Activated naive CD8-positive, alpha-beta T cell treated with anti-CD3 and anti-CD28 coated beads, Interleukin-2, amount 10 ng/mL, durations not matched to agents 7 days and 5 days (primary cell): ENCODE results near the gene COL4A4. TPM values are rescaled to one million over a fixed set of nuclear protein-coding genes. Genes with fewer than 3 reads are reported as not detected.

Experiments
- ATAC-seq: fragments of 150-1000 bp; cut with Tn5 transposase; one replicate; pipeline ENCODE4 v1.10.0; 2021; ENCODE audit warnings: low read depth, moderate library complexity
- POLR2A ChIA-PET: fragments of 350-600 bp; sonication (Branson Sonifier 250); formaldehyde crosslinking; loops from one replicate; lab custom pipeline; 2021; ENCODE audit warnings: antibody characterized with exemption; lab: Charles Lee
- DNase-seq: peaks from one replicate; pipeline ENCODE4 v3.0.0; 2021
- H3K27ac Mint-ChIP-seq: one replicate; pipeline ENCODE4 v1.8.0; 2022; ENCODE audit warnings: mild to moderate bottlenecking, mixed read lengths
- H3K27me3 Mint-ChIP-seq: one replicate; pipeline ENCODE4 v1.8.0; 2022; ENCODE audit warnings: mild to moderate bottlenecking, moderate library complexity, mixed read lengths
- H3K36me3 Mint-ChIP-seq: one replicate; pipeline ENCODE4 v1.8.0; 2021; ENCODE audit warnings: mild to moderate bottlenecking, mixed read lengths
- H3K4me1 Mint-ChIP-seq: one replicate; pipeline ENCODE4 v1.8.0; 2021; ENCODE audit warnings: mixed read lengths
- H3K4me3 Mint-ChIP-seq: one replicate; pipeline ENCODE4 v1.8.0; 2022; ENCODE audit warnings: mild to moderate bottlenecking, moderate library complexity, mixed read lengths
- H3K9me3 Mint-ChIP-seq: one replicate; pipeline ENCODE4 v1.8.0; 2021; ENCODE audit warnings: mixed read lengths
- total RNA-seq, 2 experiments: library from RNA; stranded (reverse); gene quantifications; one replicate each; pipeline ENCODE4 v1.2.3, GENCODE V29; 2021

COL4A4 gene
- total RNA-seq, 2 experiments from 2014 or later: not detected

- no peak overlapping the region for H3K27ac Mint-ChIP-seq
- no peaks in the 10 kb centered on the region for H3K36me3 Mint-ChIP-seq
- no peaks in the 10 kb centered on the region for H3K9me3 Mint-ChIP-seq
- POLR2A ChIA-PET: no interaction called here
- DNase-seq (no peak), ATAC-seq (no peak)
- H3K4me1 Mint-ChIP-seq: no peaks in the 10 kb centered on the region
- H3K4me3 Mint-ChIP-seq: no peak overlapping the region
- no peaks in the 10 kb centered on the region for H3K27me3 Mint-ChIP-seq
Observed at GRCh38 chr2:227025510-227025909, 138.5 kb downstream of the COL4A4 start.

DNA sequence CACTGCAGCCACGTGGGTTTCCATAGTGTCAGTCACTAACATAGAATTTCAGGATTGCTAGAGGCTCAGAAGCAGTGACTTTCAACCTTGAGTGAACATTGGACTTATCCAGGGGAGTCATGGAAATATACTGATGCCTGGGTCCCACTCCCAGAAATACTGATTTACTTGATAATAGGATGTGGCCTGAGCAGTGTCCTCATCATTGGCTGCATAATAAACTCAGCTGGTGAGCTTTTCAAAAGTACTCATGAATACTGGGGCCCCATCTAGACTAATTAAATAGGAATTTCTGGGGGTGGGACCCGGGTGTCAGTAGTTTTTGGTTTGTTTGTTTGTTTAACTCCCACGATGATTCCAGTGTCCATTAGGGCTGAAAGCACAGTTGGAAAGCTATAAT is 141.4 kb downstream of the COL4A4 start:
- Mint-ChIP-seq H3K27ac (no peak overlapping the region), H3K4me1 (no peaks in the 10 kb centered on the region), H3K36me3 (no peaks in the 10 kb centered on the region), H3K4me3 (no peak overlapping the region), H3K9me3 (no peaks in the 10 kb centered on the region), H3K27me3 (no peaks in the 10 kb centered on the region)
- DNase-seq: no peak
- POLR2A ChIA-PET: no interaction called here
- ATAC-seq: no peak

GRCh38 chr2:227020416-227020815 is 143.6 kb downstream of the COL4A4 start:
- H3K4me1 Mint-ChIP-seq: no peaks in the 10 kb centered on the region
- H3K27me3 Mint-ChIP-seq: no peaks in the 10 kb centered on the region
- H3K36me3 Mint-ChIP-seq: no peaks in the 10 kb centered on the region
- H3K9me3 Mint-ChIP-seq: no peaks in the 10 kb centered on the region
- no peak overlapping the region for H3K4me3 Mint-ChIP-seq
- DNase-seq: no peak
- no peak overlapping the region for H3K27ac Mint-ChIP-seq
- POLR2A ChIA-PET: no interaction called here
- no peak for ATAC-seq

GRCh38 chr2:227016894-227017293 is 147.1 kb downstream of the COL4A4 start:
- POLR2A ChIA-PET: no interaction called here
- H3K27ac Mint-ChIP-seq: no peak overlapping the region
- DNase-seq: no peak
- H3K4me3 Mint-ChIP-seq: no peak overlapping the region
- H3K36me3 Mint-ChIP-seq: no peaks in the 10 kb centered on the region
- no peaks in the 10 kb centered on the region for H3K27me3 Mint-ChIP-seq
- no peak for ATAC-seq
- no peaks in the 10 kb centered on the region for H3K4me1 Mint-ChIP-seq
- H3K9me3 Mint-ChIP-seq: no peaks in the 10 kb centered on the region

GRCh38 chr2:227013881-227014280 is 150.1 kb downstream of the COL4A4 start:
- H3K27me3 Mint-ChIP-seq: no peaks in the 10 kb centered on the region
- H3K9me3 Mint-ChIP-seq: no peaks in the 10 kb centered on the region
- H3K36me3 Mint-ChIP-seq: no peaks in the 10 kb centered on the region
- no peak overlapping the region for H3K27ac Mint-ChIP-seq
- H3K4me1 Mint-ChIP-seq: no peaks in the 10 kb centered on the region
- DNase-seq (no peak), ATAC-seq (no peak)
- no peak overlapping the region for H3K4me3 Mint-ChIP-seq
- POLR2A ChIA-PET: no interaction called here

DNA sequence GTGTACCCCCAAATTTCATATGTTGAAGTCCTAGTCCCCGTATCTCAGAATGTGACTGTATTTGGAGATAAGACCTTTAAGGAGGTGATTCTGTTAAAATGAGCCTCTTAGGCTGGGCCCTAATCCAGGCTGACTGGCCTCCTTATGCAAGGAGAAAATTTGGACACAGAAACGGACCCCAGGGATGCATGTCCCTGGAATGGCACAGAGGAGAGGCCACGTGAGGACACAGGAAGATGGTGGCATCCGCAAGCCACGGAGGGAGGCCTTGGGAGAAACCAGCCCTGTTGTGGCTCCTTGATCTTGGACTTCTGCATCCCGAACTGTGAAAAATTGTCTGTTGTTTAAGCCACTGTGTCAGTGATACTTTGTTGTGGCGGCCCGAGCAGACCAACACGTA is 150.7 kb downstream of the COL4A4 start:
- ATAC-seq: no peak
- no peak overlapping the region for H3K4me3 Mint-ChIP-seq

GRCh38 chr2:227010433-227010832 is 153.6 kb downstream of the COL4A4 start:
- Mint-ChIP-seq H3K9me3 (no peaks in the 10 kb centered on the region), H3K4me1 (no peaks in the 10 kb centered on the region), H3K4me3 (no peak overlapping the region), H3K36me3 (no peaks in the 10 kb centered on the region), H3K27me3 (no peaks in the 10 kb centered on the region), H3K27ac (no peak overlapping the region)
- POLR2A ChIA-PET: no interaction called here
- ATAC-seq (no peak), DNase-seq (no peak)

More for the DNA sequence above, 150.7 kb downstream of the COL4A4 start:
- DNase-seq: no peak
- H3K4me1 Mint-ChIP-seq: no peaks in the 10 kb centered on the region
- H3K9me3 Mint-ChIP-seq: no peaks in the 10 kb centered on the region
- H3K27me3 Mint-ChIP-seq: no peaks in the 10 kb centered on the region
- POLR2A ChIA-PET: no interaction called here
- no peaks in the 10 kb centered on the region for H3K36me3 Mint-ChIP-seq
- no peak overlapping the region for H3K27ac Mint-ChIP-seq

- DNase-seq (no peak), ATAC-seq (no peak)
- POLR2A ChIA-PET: no interaction called here
- Mint-ChIP-seq H3K27ac (no peak overlapping the region), H3K36me3 (no peaks in the 10 kb centered on the region), H3K4me3 (no peak overlapping the region), H3K27me3 (no peaks in the 10 kb centered on the region), H3K9me3 (no peaks in the 10 kb centered on the region), H3K4me1 (no peaks in the 10 kb centered on the region)
Observed at GRCh38 chr2:227007940-227008339, 156.1 kb downstream of the COL4A4 start.

- no peak overlapping the region for H3K4me3 Mint-ChIP-seq
- no peak for ATAC-seq
- no peaks in the 10 kb centered on the region for H3K9me3 Mint-ChIP-seq
- H3K27me3 Mint-ChIP-seq: no peaks in the 10 kb centered on the region
- H3K27ac Mint-ChIP-seq: no peak overlapping the region
- DNase-seq: no peak
- H3K4me1 Mint-ChIP-seq: no peaks in the 10 kb centered on the region
- POLR2A ChIA-PET: no interaction called here
- H3K36me3 Mint-ChIP-seq: no peaks in the 10 kb centered on the region
Observed at GRCh38 chr2:227007148-227007547, 156.9 kb downstream of the COL4A4 start.

DNA sequence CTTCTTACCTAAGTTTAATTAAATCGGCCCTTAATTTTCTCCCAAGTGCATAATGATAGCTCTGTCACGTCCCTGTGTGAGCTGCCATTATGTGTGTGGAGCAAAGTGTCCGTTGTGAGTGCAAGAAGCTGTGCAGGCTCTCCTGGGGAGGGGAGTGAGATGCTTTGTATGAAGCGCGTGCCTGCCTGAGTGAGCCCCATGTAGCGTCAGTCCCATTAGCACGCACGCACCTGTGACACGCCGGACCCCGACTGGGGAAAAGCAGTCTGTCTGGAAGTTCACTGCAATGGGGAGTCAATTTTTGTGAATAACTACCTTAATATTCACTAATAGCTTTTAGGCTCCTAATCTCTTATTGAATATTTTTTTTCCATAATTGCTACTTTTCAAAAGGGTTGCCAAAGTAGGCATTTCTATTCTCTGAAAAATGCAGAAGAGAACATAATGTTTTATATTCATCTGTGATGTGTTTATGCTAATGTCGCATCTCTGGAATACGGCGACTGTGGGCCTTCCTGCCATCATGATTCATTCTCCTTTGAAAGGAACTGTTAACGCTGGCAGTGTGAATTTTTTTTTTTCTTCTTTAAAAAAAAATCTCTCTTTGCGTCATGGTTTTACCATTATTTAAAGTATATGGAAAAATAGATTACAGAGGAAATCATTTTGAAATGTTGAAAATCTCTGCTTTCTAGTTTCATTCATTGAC is 157.7 kb downstream of the COL4A4 start:
- no peaks in the 10 kb centered on the region for H3K4me1 Mint-ChIP-seq
- H3K36me3 Mint-ChIP-seq: peaks cover 2% of the 10 kb centered on the region
- POLR2A ChIA-PET: no interaction called here
- no peak overlapping the region for H3K27ac Mint-ChIP-seq
- ATAC-seq (no peak), DNase-seq (no peak)
- H3K27me3 Mint-ChIP-seq: no peaks in the 10 kb centered on the region
- no peak overlapping the region for H3K4me3 Mint-ChIP-seq
- H3K9me3 Mint-ChIP-seq: no peaks in the 10 kb centered on the region

DNA sequence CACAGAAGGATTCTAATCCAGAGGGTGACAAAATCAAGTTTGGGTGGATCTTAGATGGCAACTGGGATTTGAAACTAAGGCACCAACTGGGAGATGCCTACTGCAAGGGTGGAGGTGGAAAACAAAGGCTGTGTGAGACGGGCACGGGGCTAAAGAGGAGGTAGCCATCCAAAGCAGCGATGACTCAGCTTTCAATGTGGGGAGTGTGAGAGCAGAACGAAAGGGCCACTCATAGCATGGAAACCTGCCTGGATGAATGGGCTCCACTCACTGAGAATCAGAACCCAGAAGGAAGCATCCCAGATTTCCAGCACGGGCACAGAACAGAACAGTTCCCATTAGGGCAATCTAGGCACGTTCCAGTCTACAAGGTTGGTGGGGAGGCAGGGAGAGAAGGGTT is 159.5 kb downstream of the COL4A4 start:
- peaks cover 1% of the 10 kb centered on the region for H3K9me3 Mint-ChIP-seq
- DNase-seq: no peak
- no peaks in the 10 kb centered on the region for H3K4me1 Mint-ChIP-seq
- POLR2A ChIA-PET: no interaction called here
- no peaks in the 10 kb centered on the region for H3K27me3 Mint-ChIP-seq
- peaks cover 15% of the 10 kb centered on the region for H3K36me3 Mint-ChIP-seq
- no peak overlapping the region for H3K27ac Mint-ChIP-seq
- H3K4me3 Mint-ChIP-seq: no peak overlapping the region
- ATAC-seq: no peak

- Mint-ChIP-seq H3K4me1 (no peaks in the 10 kb centered on the region), H3K4me3 (no peak overlapping the region), H3K27ac (no peak overlapping the region), H3K36me3 (peaks cover 27% of the 10 kb centered on the region), H3K9me3 (peaks cover 1% of the 10 kb centered on the region), H3K27me3 (no peaks in the 10 kb centered on the region)
- DNase-seq: no peak
- POLR2A ChIA-PET: no interaction called here
- ATAC-seq: no peak
Observed at GRCh38 chr2:227000123-227000522, 163.9 kb downstream of the COL4A4 start.

DNA sequence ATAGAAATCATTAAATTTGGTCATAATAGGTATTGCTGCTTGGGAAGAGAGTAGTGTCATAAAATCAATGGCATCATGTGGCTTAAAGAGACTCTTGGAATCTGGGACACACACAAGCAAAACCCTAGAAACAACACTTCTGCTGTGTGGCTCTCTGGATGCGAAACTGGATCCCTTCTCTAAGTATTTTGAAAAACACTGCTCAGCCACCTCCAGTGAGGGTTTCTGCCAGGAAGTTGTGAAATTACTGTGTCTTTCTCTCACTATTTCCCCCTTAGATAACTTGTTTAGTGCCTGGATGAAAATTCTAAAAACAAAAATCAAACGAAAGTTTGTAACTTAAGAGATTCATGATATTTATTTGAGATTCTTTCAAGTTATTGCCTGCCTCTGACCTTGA is 164.3 kb downstream of the COL4A4 start:
- POLR2A ChIA-PET: no interaction called here
- H3K4me1 Mint-ChIP-seq: no peaks in the 10 kb centered on the region
- H3K27ac Mint-ChIP-seq: no peak overlapping the region
- H3K36me3 Mint-ChIP-seq: peaks cover 29% of the 10 kb centered on the region
- no peak for DNase-seq
- no peak overlapping the region for H3K4me3 Mint-ChIP-seq
- peaks cover 1% of the 10 kb centered on the region for H3K9me3 Mint-ChIP-seq
- no peak for ATAC-seq
- H3K27me3 Mint-ChIP-seq: no peaks in the 10 kb centered on the region

DNA sequence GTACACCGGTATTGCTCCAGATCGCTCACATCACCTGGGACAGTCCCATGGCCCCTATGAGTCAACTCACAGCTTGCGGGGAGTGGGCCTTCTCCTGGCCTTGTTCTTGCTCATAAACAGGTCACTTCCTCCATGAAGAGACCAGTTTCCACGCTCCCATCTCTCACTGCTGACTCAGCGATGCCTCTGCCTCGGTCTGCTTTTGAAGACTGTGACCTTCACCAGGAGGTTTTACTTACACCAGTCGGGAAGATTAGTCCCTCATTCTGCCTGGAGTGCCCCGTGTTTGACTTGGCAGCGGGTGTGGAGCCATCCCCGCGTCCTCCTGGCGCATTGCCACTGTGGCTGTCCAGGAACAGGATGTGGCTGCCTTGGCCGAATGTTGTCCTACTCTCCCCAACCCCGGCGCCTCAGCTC is 168.4 kb downstream of the COL4A4 start:
- DNase-seq (no peak), ATAC-seq (no peak)
- H3K27ac Mint-ChIP-seq: no peak overlapping the region
- POLR2A ChIA-PET: no interaction called here
- H3K27me3 Mint-ChIP-seq: no peaks in the 10 kb centered on the region
- peaks cover 1% of the 10 kb centered on the region for H3K9me3 Mint-ChIP-seq
- no peak overlapping the region for H3K4me3 Mint-ChIP-seq
- H3K36me3 Mint-ChIP-seq: peaks cover 25% of the 10 kb centered on the region
- H3K4me1 Mint-ChIP-seq: no peaks in the 10 kb centered on the region
